Measurements from ENCODE around the gene DHRS12.

- TF ChIP-seq CTCF (IDR thresholded peaks at IDR 0.05): no peak
- no peak for TF ChIP-seq POLR2A (IDR thresholded peaks at IDR 0.05)
Measured at GRCh38 chr13:51758691-51759090, 45.3 kb downstream of the DHRS12 start.

Measured in lower leg skin (tissue), 3 donors.